CD4-positive, alpha-beta T cell (primary cell): ENCODE data around the gene ATOX1. TPM values are rescaled to one million over a fixed set of nuclear protein-coding genes. Genes with fewer than 3 reads are reported as not detected.

ENCODE experiments used
- ATAC-seq: fragments of 200-7000 bp; cut with Tn5 transposase; one replicate; pipeline ENCODE4 v1.10.0; 2022; ENCODE audit warnings: mild to moderate bottlenecking; ENCODE audit not compliant: poor library complexity
- CTCF ChIA-PET: fragments of 350-600 bp; sonication (Branson Sonifier 250); formaldehyde crosslinking; loops from one replicate; lab custom pipeline; 2021; ENCODE audit warnings: antibody characterized with exemption, inconsistent platforms; lab: Charles Lee
- POLR2A ChIA-PET: fragments of 350-600 bp; sonication (Branson Sonifier 250); formaldehyde crosslinking; loops from one replicate; lab custom pipeline; 2021; ENCODE audit warnings: antibody characterized with exemption, inconsistent platforms; lab: Charles Lee
- DNase-seq, 14 experiments: peaks; one replicate each; pipeline ENCODE4 v3.0.0-alpha.2; 2013 to 2020; ENCODE audit warnings: mixed read lengths in 2 of 14
- H3K27ac ChIP-seq, 2 donors: one replicate each; pipeline versions ENCODE4 v1.5.1 to v1.7.0; 2013; ENCODE audit warnings: low read length in 2 of 2, low read depth in 1 of 2, mild to moderate bottlenecking in 1 of 2
- H3K27me3 ChIP-seq, 2 experiments: 1 replicate in 1 of 2; 2 replicates in 1 of 2; pipeline versions ENCODE4 v1.6.1 to v1.7.0; 2013; ENCODE audit warnings: low read length in 2 of 2, control low read depth in 1 of 2, mild to moderate bottlenecking in 1 of 2, moderate library complexity in 1 of 2; ENCODE audit not compliant: insufficient read depth in 2 of 2, control insufficient read depth in 1 of 2
- H3K36me3 ChIP-seq: one replicate; pipeline ENCODE4 v1.6.1; 2013; ENCODE audit warnings: low read length, control low read depth; ENCODE audit not compliant: insufficient read depth
- H3K4me1 ChIP-seq: one replicate; pipeline ENCODE4 v1.6.1; 2013; ENCODE audit warnings: low read length, control low read depth; ENCODE audit not compliant: insufficient read depth
- H3K4me3 ChIP-seq: one replicate; pipeline ENCODE4 v1.5.1; 2013; ENCODE audit warnings: mild to moderate bottlenecking, low read length, moderate library complexity
- H3K9me3 ChIP-seq, 2 experiments: 1 replicate in 1 of 2; 2 replicates in 1 of 2; pipeline versions ENCODE4 v1.6.1 to v1.7.0; 2013; ENCODE audit warnings: low read length in 2 of 2, mild to moderate bottlenecking in 2 of 2, control low read depth in 1 of 2, moderate library complexity in 1 of 2; ENCODE audit not compliant: control insufficient read depth in 1 of 2, insufficient read depth in 1 of 2
- H3K27ac Mint-ChIP-seq: one replicate; pipeline ENCODE4 v1.8.0; 2020; ENCODE audit warnings: mixed read lengths
- H3K27me3 Mint-ChIP-seq: one replicate; pipeline ENCODE4 v1.8.0; 2021; ENCODE audit warnings: mixed read lengths
- H3K36me3 Mint-ChIP-seq: one replicate; pipeline ENCODE4 v1.8.0; 2021; ENCODE audit warnings: low read depth, mixed read lengths
- H3K4me1 Mint-ChIP-seq: one replicate; pipeline ENCODE4 v1.8.0; 2021; ENCODE audit warnings: low read depth, mixed read lengths
- H3K4me3 Mint-ChIP-seq: one replicate; pipeline ENCODE4 v1.8.0; 2020; ENCODE audit warnings: mild to moderate bottlenecking, mixed read lengths
- H3K9me3 Mint-ChIP-seq: one replicate; pipeline ENCODE4 v1.8.0; 2020; ENCODE audit warnings: mixed read lengths
- intact Hi-C, 2 experiments: fragments of 100-400 bp; cut with DNase I in 1 of 2; cut with micrococcal nuclease in 1 of 2; formaldehyde crosslinking; loops; one replicate each; pipeline versions ENCODE4 v1.15.1 to v1.9.0; 2023 to 2025; cut with DNase I, micrococcal nuclease
- total RNA-seq, 174 experiments: library from RNA in 2 of 174; stranded (reverse) in 2 of 174; gene quantifications; one replicate each; pipeline ENCODE4 v1.2.3 and lab custom pipeline; 2021 to 2026
- TF ChIP-seq, protein P1 (sequence below): fragments of 200-600 bp; IDR thresholded peaks from one replicate; pipeline ENCODE4 v1.8.0; 2022; ENCODE audit warnings: antibody characterized with exemption, mild to moderate bottlenecking

The ATOX1 gene
- total RNA-seq, 2 experiments from 2014 or later = 11.2 to 13.3 TPM

GRCh38 chr5:151724360-151724759, 34.1 kb downstream of the ATOX1 start:
- intact Hi-C loops = no loop called here
- H3K27ac ChIP-seq = no peak overlapping the region
- peaks cover 0 to 5% of the 10 kb centered on the region in 2 experiments for H3K9me3 ChIP-seq
- Mint-ChIP-seq H3K36me3 (peaks cover 11% of the 10 kb centered on the region), H3K27ac (no peak overlapping the region), H3K4me3 (no peak overlapping the region), H3K4me1 (no peaks in the 10 kb centered on the region), H3K27me3 (no peaks in the 10 kb centered on the region), H3K9me3 (no peaks in the 10 kb centered on the region)
- DNase-seq = no peak
- ChIA-PET CTCF (no interaction called here), POLR2A (no interaction called here)
- no peak for ATAC-seq
- no peaks in the 10 kb centered on the region for H3K36me3 ChIP-seq
- TF ChIP-seq, protein P1, sequence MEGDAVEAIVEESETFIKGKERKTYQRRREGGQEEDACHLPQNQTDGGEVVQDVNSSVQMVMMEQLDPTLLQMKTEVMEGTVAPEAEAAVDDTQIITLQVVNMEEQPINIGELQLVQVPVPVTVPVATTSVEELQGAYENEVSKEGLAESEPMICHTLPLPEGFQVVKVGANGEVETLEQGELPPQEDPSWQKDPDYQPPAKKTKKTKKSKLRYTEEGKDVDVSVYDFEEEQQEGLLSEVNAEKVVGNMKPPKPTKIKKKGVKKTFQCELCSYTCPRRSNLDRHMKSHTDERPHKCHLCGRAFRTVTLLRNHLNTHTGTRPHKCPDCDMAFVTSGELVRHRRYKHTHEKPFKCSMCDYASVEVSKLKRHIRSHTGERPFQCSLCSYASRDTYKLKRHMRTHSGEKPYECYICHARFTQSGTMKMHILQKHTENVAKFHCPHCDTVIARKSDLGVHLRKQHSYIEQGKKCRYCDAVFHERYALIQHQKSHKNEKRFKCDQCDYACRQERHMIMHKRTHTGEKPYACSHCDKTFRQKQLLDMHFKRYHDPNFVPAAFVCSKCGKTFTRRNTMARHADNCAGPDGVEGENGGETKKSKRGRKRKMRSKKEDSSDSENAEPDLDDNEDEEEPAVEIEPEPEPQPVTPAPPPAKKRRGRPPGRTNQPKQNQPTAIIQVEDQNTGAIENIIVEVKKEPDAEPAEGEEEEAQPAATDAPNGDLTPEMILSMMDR = no peak
- H3K27me3 ChIP-seq = no peaks in the 10 kb centered on the region
- H3K4me3 ChIP-seq = no peak overlapping the region
- no peaks in the 10 kb centered on the region for H3K4me1 ChIP-seq

GRCh38 chr5:151722546-151722945, 35.9 kb downstream of the ATOX1 start:
- H3K36me3 Mint-ChIP-seq = peaks cover under 1% of the 10 kb centered on the region
- TF ChIP-seq, protein P1 = no peak
- no peaks in the 10 kb centered on the region for H3K4me1 ChIP-seq
- ChIA-PET POLR2A (no interaction called here), CTCF (no interaction called here)
- H3K27ac Mint-ChIP-seq = no peak overlapping the region
- no peaks in the 10 kb centered on the region for H3K4me1 Mint-ChIP-seq
- DNase-seq (no peak), ATAC-seq (no peak)
- H3K4me3 Mint-ChIP-seq = no peak overlapping the region
- H3K27me3 Mint-ChIP-seq = no peaks in the 10 kb centered on the region
- no peaks in the 10 kb centered on the region for H3K9me3 Mint-ChIP-seq
- H3K9me3 ChIP-seq = no peaks in the 10 kb centered on the region
- H3K27ac ChIP-seq = no peak overlapping the region
- H3K27me3 ChIP-seq = no peaks in the 10 kb centered on the region
- H3K4me3 ChIP-seq = no peak overlapping the region
- H3K36me3 ChIP-seq = no peaks in the 10 kb centered on the region
- intact Hi-C loops = no loop called here

- DNase-seq = no peak
- H3K36me3 Mint-ChIP-seq = no peaks in the 10 kb centered on the region
- no peak overlapping the region for H3K4me3 Mint-ChIP-seq
- no peaks in the 10 kb centered on the region for H3K9me3 ChIP-seq
- H3K27me3 ChIP-seq = no peaks in the 10 kb centered on the region
- H3K4me3 ChIP-seq = no peak overlapping the region
- intact Hi-C loops = no loop called here
- CTCF ChIA-PET = no interaction called here
- POLR2A ChIA-PET = no interaction called here
- TF ChIP-seq, protein P1 = no peak
- no peak for ATAC-seq
- no peaks in the 10 kb centered on the region for H3K27me3 Mint-ChIP-seq
- no peaks in the 10 kb centered on the region for H3K36me3 ChIP-seq
- H3K4me1 Mint-ChIP-seq = no peaks in the 10 kb centered on the region
- no peak overlapping the region for H3K27ac ChIP-seq
- H3K27ac Mint-ChIP-seq = no peak overlapping the region
- no peaks in the 10 kb centered on the region for H3K4me1 ChIP-seq
- no peaks in the 10 kb centered on the region for H3K9me3 Mint-ChIP-seq
Measured at GRCh38 chr5:151721812-151722391, 36.5 kb downstream of the ATOX1 start.
